HCEC 1CT (cell line): ENCODE measurements around the gene LRRFIP2.
"Not testable (repeated sequence)": the region's sequence is repeated elsewhere in the genome, so short reads cannot be mapped to it uniquely, and the experiment has no call there.

Source experiments
- DNase-seq: peaks from one replicate; pipeline ENCODE4 v3.0.0-alpha.2; 2017

The LRRFIP2 gene

GRCh38 chr3:37174532-37175126 is at the start of gene LRRFIP2:
TSS of gene LRRFIP2 (minus strand) at chr3:37174582. CDS start at chr3:37148983, 25,599 bp downstream.
- DNase-seq = peak; percentile 83

GRCh38 chr3:37223576-37223975 is 49.2 kb upstream of the LRRFIP2 start:
- no peak for DNase-seq

- DNase-seq = peak; percentile 78
These were observed 48.8 kb upstream of the LRRFIP2 start for GRCh38 chr3:37223141-37223558.

- DNase-seq = not testable (repeated sequence)
These were observed 48.2 kb upstream of the LRRFIP2 start for GRCh38 chr3:37222542-37222941.

GRCh38 chr3:37221407-37221806 is 47.0 kb upstream of the LRRFIP2 start:
- DNase-seq = peak; percentile 84

GRCh38 chr3:37219266-37219665 is 44.9 kb upstream of the LRRFIP2 start:
- no peak for DNase-seq

- no peak for DNase-seq
These were observed 43.8 kb upstream of the LRRFIP2 start for GRCh38 chr3:37218206-37218605.

GRCh38 chr3:37217098-37217849 is 42.9 kb upstream of the LRRFIP2 start:
- no peak for DNase-seq

GRCh38 chr3:37216597-37217097 is 42.3 kb upstream of the LRRFIP2 start:
- no peak for DNase-seq

- no peak for DNase-seq
These were observed 39.7 kb upstream of the LRRFIP2 start for GRCh38 chr3:37214076-37214475.

- DNase-seq = no peak
These were observed 35.8 kb upstream of the LRRFIP2 start for GRCh38 chr3:37210230-37210629.

GRCh38 chr3:37208576-37208975 is 34.2 kb upstream of the LRRFIP2 start:
- not testable (repeated sequence) for DNase-seq

- DNase-seq = not testable (repeated sequence)
These were observed 33.6 kb upstream of the LRRFIP2 start for GRCh38 chr3:37208008-37208407.

- DNase-seq = peak; percentile 78
These were observed 31.7 kb upstream of the LRRFIP2 start for GRCh38 chr3:37206041-37206440.

- DNase-seq = no peak
These were observed 29.9 kb upstream of the LRRFIP2 start for GRCh38 chr3:37204314-37204713.

GRCh38 chr3:37202035-37202434 is 27.7 kb upstream of the LRRFIP2 start:
- no peak for DNase-seq

- DNase-seq = no peak
These were observed 25.8 kb upstream of the LRRFIP2 start for GRCh38 chr3:37200141-37200540.

GRCh38 chr3:37198996-37199395 is 24.6 kb upstream of the LRRFIP2 start:
- peak; percentile 42 for DNase-seq

GRCh38 chr3:37198547-37198946 is 24.2 kb upstream of the LRRFIP2 start:
- no peak for DNase-seq

GRCh38 chr3:37197810-37198371 is 23.5 kb upstream of the LRRFIP2 start:
- DNase-seq = peak; percentile 93

GRCh38 chr3:37194533-37194932 is 20.2 kb upstream of the LRRFIP2 start:
- DNase-seq = no peak

GRCh38 chr3:37190667-37191066 is 16.3 kb upstream of the LRRFIP2 start:
- no peak for DNase-seq

GRCh38 chr3:37189109-37189508 is 14.7 kb upstream of the LRRFIP2 start:
- DNase-seq = no peak

GRCh38 chr3:37183976-37184375 is 9.6 kb upstream of the LRRFIP2 start:
- no peak for DNase-seq
